Measurements from ENCODE around the gene NBPF1. TPM values are rescaled to one million over a fixed set of nuclear protein-coding genes. Genes with fewer than 3 reads are reported as not detected.
"Not testable (repeated sequence)": the region's sequence is repeated elsewhere in the genome, so short reads cannot be mapped to it uniquely, and the experiment has no call there.

Gene NBPF1
- polyA plus RNA-seq, 3 donors: 67.3 to 95.4 (median 76.8) TPM

DNA sequence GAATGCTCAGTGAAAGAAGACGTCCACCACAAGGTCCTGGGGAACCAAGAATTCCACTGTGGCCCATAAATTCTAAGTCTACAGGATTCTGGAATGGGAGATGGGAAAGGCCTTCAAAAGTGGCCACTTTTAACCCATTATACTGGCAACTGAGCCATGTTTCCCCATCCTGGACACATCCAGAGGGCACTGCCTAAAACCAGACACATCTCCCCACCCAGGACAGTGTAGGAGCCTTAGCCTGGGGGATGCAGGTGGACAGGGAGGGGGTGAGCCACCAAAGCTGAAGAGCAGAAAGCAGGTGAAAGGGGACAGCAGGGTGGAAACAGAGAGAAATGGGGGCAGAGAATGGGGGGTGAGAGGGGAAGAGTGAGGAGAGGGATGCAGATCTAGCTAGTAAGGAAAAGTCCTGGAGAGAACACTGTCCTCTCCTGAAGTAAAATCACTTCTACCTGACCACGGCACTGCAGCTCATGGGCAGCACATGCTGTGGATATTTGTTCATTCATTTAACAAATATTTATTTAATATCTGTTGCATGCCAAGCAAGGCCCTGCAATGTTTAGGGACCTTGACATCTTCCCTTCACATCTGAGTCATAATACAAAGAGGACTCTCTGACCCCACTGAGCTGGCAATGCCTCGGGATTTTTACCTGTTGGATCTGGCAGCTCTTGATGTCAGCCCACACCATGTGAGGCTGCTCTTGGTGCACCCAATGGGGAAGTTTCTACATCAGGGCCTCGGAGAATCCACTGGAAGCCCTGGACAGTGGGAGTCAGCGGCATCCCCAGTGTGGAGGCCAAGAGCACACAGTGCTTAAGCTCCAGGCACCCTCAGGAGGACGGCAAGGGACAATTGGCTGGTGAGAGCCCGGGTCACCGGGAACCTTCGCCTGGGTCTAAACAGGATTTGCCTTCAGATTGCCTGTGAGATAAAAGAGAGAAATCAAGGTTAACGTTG, 5.2 kb downstream of the NBPF1 start:
- DNase-seq: not testable (repeated sequence)

- DNase-seq: no peak
Measured at GRCh38 chr1:16607433-16607851, 5.9 kb downstream of the NBPF1 start.

DNA sequence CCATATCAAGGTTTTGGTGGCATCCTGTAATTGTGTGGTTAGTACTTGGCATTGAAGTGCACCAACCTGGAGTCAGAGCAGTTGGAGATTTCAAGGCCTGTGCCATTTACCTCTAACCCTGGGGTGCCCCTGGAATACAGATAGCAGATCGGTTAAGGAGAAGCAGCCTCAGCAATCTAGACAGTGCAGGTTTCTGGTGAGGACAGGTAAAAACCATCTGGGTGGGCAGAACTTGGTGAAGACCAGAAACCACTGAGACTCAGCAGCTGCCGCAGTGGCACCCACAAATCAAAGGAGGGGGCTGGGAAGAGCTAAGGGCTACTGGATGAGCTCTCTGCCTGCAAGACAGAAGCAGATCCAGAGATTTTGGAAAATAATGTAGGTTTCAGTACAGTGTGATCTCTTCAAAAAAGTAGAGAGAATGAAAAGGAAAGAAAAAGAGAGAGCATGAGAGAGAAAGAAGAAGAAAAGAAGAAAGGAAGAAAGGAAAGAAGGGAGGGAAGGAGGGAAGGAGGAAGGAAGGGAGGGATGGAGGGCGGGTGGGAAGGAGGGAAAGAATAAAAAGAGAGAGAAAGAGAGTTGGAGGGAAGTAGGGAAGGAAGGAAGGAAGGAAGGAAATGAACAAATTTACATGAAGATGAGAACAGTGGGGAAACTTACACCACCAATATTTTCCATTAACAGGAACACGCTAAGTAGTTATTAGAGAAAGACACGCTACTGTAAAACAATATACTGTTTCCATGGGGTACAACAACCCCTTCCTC, 6.5 kb downstream of the NBPF1 start:
- not testable (repeated sequence) for DNase-seq

GRCh38 chr1:16605532-16606505, 7.5 kb downstream of the NBPF1 start:
- no peak for DNase-seq

DNA sequence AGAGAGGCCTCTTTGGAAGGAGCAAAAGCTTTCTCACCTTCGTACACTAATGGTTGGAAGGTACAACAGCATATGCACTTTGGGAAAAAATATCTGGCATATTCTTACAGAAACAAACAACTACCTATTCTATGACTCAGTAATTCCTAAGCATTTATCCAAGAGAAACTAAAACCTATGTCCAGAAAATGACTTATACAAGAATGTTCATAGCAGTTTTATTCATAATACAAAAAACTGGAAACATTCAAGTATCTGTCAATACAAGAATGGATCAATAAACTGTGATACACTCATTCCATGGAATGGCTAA, 8.2 kb downstream of the NBPF1 start:
- DNase-seq: no peak

DNA sequence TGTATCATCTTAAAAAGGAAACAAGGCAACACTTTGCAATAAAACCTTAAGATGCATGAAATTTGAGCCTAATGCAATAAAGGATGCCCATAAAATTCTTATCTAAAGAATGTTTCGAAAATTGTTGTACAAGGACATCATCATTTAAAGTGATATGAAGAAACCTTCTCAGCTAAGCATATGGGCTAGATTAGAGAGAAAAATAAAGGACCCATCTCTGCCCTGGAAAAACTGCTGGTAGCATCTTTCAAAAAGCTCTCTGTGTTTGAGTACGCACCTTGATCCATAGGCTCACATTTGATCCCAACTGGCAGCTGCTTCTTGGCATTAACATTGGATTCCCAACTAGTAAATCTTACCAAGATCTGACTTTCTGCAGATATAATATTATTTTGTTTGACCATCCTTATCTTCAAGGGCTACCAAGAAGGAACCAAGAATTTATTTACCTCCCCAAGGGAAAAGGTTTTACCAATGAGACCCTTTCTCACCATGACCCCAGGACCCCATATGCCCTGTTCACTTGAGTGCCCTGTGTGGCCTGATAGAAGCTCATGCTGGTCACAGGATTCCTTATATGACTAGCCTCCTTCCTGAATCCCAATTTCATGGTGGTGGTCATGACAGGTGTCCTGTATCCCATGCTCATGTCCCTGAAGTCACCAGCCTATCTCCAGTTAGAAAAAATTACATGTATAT, 8.7 kb downstream of the NBPF1 start:
- DNase-seq: not testable (repeated sequence)

- DNase-seq: not testable (repeated sequence)
Measured at GRCh38 chr1:16603623-16604022, 9.7 kb downstream of the NBPF1 start.

DNA sequence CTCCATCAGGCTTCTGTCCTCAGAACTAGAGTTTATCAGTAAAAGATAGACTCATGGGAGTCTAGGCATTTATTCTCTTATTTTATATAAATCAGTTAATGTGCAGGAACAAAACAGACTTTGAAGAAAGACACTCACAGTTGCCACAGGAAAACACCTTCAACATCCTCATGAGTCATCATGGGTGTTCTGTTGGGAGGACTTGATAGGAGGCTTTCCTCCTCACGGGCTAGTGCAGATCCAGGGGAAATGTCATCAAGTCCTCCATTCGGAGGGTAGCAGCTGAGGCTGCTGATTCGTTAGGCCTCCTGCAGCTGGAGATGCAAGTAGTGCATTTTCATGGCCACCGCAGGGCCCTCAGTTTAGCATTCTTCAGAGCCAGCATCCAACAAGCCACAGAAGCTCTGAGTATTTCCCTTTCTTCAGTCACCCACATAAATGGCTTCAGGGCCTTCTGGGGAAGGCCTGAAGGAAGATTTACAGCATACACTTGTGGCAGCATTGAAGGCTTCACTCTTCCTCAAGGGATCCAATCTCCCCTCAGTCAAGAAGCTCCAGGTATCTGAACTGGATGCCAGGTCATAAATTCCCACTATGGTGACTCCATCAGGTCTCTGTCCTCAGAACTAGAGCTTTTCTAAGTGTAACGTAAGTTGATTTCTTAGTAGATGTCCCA, 10.9 kb downstream of the NBPF1 start:
- not testable (repeated sequence) for DNase-seq

- not testable (repeated sequence) for DNase-seq
Measured at GRCh38 chr1:16600855-16601786, 12.2 kb downstream of the NBPF1 start.

DNA sequence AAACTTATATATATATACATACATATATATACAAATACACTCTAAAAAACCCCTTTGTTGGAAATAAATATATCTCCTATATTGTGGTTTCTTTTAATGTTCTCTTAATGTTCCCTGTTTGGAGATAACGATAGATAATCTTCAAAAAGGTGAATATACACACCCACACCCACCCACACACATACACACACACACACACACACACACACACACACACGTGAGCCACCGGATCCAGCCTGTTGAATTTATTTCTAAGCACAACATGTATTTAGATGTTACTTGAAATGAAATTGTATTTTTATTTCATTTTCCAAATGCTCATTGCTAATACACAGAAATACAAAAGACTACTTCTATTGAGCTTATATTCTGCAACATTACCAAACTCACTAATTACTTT, 14.0 kb downstream of the NBPF1 start:
- not testable (repeated sequence) for DNase-seq

DNA sequence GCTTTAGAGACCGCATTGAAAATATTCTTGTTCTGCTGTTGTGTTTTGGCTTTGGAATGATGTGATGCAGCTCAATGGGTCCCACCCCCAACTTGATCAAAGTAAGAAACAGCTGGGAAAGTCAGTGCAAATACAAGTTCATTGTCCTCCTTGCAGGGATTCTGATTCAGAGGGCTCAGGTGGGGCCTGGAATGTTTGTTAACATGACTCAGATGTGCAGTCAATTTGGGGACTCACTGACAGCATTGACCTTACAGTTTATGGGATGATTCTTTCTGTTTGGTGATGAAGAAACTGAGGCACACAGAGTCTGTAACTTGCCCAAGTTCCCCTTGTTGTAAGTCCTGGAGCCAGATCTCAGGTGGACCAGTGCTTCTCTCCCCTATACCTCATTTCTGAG, 18.1 kb downstream of the NBPF1 start:
- DNase-seq: not testable (repeated sequence)

DNA sequence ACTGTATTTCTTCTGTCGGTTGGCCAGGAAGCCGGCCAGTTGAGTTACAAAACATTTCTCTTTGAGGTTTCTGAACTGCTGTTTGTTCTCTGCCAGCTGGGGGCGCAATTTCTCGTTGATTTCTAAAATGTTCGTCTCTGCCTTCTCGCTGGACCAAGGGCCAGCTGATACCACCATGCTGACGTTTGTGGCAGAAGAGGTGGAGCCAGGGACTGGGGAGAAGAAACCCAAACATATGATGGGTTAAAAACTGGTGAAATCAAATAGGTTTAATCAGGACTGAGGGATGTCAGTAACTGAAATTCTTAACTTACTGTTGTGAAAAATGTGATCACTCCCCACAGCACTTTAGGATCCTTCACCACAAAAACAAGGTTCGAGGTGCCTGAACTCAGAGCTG, 21.5 kb downstream of the NBPF1 start:
- DNase-seq: not testable (repeated sequence)

- DNase-seq: not testable (repeated sequence)
Measured at GRCh38 chr1:16588081-16588480, 25.3 kb downstream of the NBPF1 start.

DNA sequence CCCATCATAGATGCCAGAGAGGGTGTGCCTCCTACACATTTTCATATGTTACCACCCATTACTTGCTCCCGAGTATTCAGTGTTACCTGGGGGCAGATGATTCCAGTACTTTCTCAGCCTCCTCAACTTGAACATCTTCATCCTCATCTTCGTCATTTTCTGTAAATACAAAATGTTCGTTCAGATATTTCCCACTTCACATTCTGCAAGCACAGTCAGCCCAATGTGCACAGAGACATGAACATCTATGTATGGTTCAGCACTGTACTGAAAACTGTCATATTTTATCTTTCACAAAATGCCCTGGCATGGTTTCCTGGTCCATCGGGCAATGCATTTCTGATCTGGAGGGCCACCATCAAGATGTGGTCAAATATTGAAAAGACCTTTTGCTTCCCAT, 25.7 kb downstream of the NBPF1 start:
- DNase-seq: not testable (repeated sequence)

GRCh38 chr1:16565324-16565723, 48.0 kb downstream of the NBPF1 start:
- DNase-seq: not testable (repeated sequence)

DNA sequence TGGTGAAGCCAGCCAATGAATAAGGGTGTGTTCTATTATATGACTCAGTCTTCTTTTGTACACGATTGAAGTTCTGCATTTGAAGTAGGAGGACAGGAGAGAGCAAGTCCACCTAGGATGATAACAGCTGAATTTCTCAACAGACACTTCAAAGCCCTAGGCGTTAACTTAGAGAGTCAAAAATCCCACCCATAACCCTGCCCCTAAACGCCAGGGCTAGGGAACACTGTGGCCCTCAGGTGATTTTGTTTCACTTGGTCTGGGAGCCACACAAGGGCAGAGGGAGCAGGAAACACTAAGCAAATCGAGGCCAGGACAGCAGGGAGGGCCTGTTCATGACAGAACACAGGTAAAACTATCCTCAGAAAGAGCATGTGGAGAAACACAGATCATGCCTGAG, 52.3 kb downstream of the NBPF1 start:
- DNase-seq: not testable (repeated sequence)

- not testable (repeated sequence) for DNase-seq
Measured at GRCh38 chr1:16560498-16560897, 52.9 kb downstream of the NBPF1 start.

GRCh38 chr1:16559688-16560087, 53.7 kb downstream of the NBPF1 start:
- DNase-seq: not testable (repeated sequence)

GRCh38 chr1:16557034-16557433, 56.3 kb downstream of the NBPF1 start:
- not testable (repeated sequence) for DNase-seq

Data from renal pelvis (tissue), 4 donors.